Measurements from ENCODE around the gene MBNL1.

MBNL1 gene

GRCh38 chr3:152254041-152254440, 14.7 kb upstream of the MBNL1 start:
- DNase-seq = no peak

GRCh38 chr3:152255290-152255689, 13.4 kb upstream of the MBNL1 start:
- DNase-seq = no peak

- DNase-seq = no peak
These were observed 11.7 kb upstream of the MBNL1 start for GRCh38 chr3:152256851-152257562.

GRCh38 chr3:152257563-152258035, 11.1 kb upstream of the MBNL1 start:
- no peak for DNase-seq

GRCh38 chr3:152258448-152259393, 10.0 kb upstream of the MBNL1 start:
- DNase-seq = peak; percentile 21

GRCh38 chr3:152259468-152259867, 9.3 kb upstream of the MBNL1 start:
- DNase-seq = no peak

GRCh38 chr3:152260026-152260425, 8.7 kb upstream of the MBNL1 start:
- DNase-seq = no peak

- no peak for DNase-seq
These were observed 8.2 kb upstream of the MBNL1 start for GRCh38 chr3:152260529-152260928.

- DNase-seq = no peak
These were observed 7.4 kb upstream of the MBNL1 start for GRCh38 chr3:152261329-152261728.

GRCh38 chr3:152263711-152264110, 5.0 kb upstream of the MBNL1 start:
- DNase-seq = no peak

GRCh38 chr3:152264378-152264777, 4.4 kb upstream of the MBNL1 start:
- DNase-seq = no peak

GRCh38 chr3:152266221-152266995, 2.3 kb upstream of the MBNL1 start:
- DNase-seq = peak; percentile 78

- DNase-seq = no peak
These were observed 736 bp upstream of the MBNL1 start for GRCh38 chr3:152267831-152268554.

GRCh38 chr3:152269056-152269830, 514 bp downstream of the MBNL1 start:
- DNase-seq = peak; percentile 80

GRCh38 chr3:152269831-152270734, 1.4 kb downstream of the MBNL1 start:
- DNase-seq = peak; percentile 68

- DNase-seq = no peak
These were observed 2.2 kb downstream of the MBNL1 start for GRCh38 chr3:152270937-152271336.

- DNase-seq = no peak
These were observed 2.9 kb downstream of the MBNL1 start for GRCh38 chr3:152271501-152272236.

GRCh38 chr3:152272771-152273242, 4.1 kb downstream of the MBNL1 start:
- DNase-seq = no peak

GRCh38 chr3:152276681-152277080, 8.0 kb downstream of the MBNL1 start:
- no peak for DNase-seq

GRCh38 chr3:152277198-152277597, 8.5 kb downstream of the MBNL1 start:
- no peak for DNase-seq

All from right hindlimb (tissue), 1 donor.